OCI-M2 (cell line): ENCODE measurements around the gene PPP2R2C.

ENCODE experiments used
- DNase-seq: peaks from one replicate; lab custom pipeline; 2025; ENCODE audit not compliant: unreplicated experiment; lab: John Stamatoyannopoulos, UW

The PPP2R2C gene

GRCh38 chr4:6332042-6332668, 140.3 kb downstream of the PPP2R2C start:
- no peak for DNase-seq

- no peak for DNase-seq
These were observed 140.9 kb downstream of the PPP2R2C start for GRCh38 chr4:6331468-6331867.

GRCh38 chr4:6331018-6331417, 141.4 kb downstream of the PPP2R2C start:
- DNase-seq: no peak

- no peak for DNase-seq
These were observed 142.0 kb downstream of the PPP2R2C start for GRCh38 chr4:6330384-6330767.

- no peak for DNase-seq
These were observed 142.7 kb downstream of the PPP2R2C start for GRCh38 chr4:6329478-6330383.

GRCh38 chr4:6328526-6328925, 143.9 kb downstream of the PPP2R2C start:
- DNase-seq: no peak

GRCh38 chr4:6327220-6327917, 145.0 kb downstream of the PPP2R2C start:
- DNase-seq: no peak

- no peak for DNase-seq
These were observed 145.9 kb downstream of the PPP2R2C start for GRCh38 chr4:6326312-6327060.

- DNase-seq: no peak
These were observed 146.6 kb downstream of the PPP2R2C start for GRCh38 chr4:6325788-6326290.

GRCh38 chr4:6324999-6325787, 147.2 kb downstream of the PPP2R2C start:
- DNase-seq: no peak

- DNase-seq: no peak
These were observed 147.9 kb downstream of the PPP2R2C start for GRCh38 chr4:6324461-6324998.

GRCh38 chr4:6322761-6323566, 149.4 kb downstream of the PPP2R2C start:
- DNase-seq: no peak

GRCh38 chr4:6322067-6322760, 150.2 kb downstream of the PPP2R2C start:
- no peak for DNase-seq

- DNase-seq: no peak
These were observed 151.1 kb downstream of the PPP2R2C start for GRCh38 chr4:6321361-6321760.

- DNase-seq: no peak
These were observed 151.8 kb downstream of the PPP2R2C start for GRCh38 chr4:6320663-6321062.

- no peak for DNase-seq
These were observed 152.8 kb downstream of the PPP2R2C start for GRCh38 chr4:6319530-6320150.

- no peak for DNase-seq
These were observed 154.2 kb downstream of the PPP2R2C start for GRCh38 chr4:6318206-6318605.

- DNase-seq: no peak
These were observed 155.9 kb downstream of the PPP2R2C start for GRCh38 chr4:6316461-6317003.
